ENCODE measurements around the gene IMPG1. TPM values are rescaled to one million over a fixed set of nuclear protein-coding genes. Genes with fewer than 3 reads are reported as not detected.

IMPG1 gene
- polyA plus RNA-seq, 3 donors, result not detected

DNA sequence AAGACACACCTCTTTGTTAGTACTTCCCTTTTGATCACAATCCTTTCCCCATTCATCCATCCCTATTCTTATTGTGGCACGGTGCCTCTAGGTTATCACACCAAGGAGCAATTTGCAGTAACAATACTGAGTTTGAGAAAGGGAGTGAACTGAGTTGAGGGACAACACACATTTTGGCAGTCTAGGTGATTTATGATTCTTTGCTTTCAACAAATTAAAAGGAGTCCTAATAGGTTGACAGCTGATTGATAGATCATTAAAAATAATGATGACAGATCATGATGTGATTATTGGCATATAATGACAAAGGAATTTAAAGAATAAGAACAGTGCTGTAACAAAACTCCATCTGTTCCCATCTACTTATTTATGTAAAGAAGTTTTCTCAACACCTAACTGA, 36.7 kb downstream of the IMPG1 start:
- intact Hi-C loops (cut with micrococcal nuclease), result no loop called here
- no peak overlapping the region for H3K9ac ChIP-seq (ENCODE audit: insufficient read depth, low read length, poor library complexity, severe bottlenecking)
- H3K4me3 ChIP-seq (replicated peaks in 1 of 3; ENCODE audit: low read depth in 2 of 3, low read length in 3 of 3), result no peak overlapping the region
- H3K36me3 Mint-ChIP-seq, result no peaks in the 10 kb centered on the region
- no peaks in the 10 kb centered on the region for H3K27me3 Mint-ChIP-seq (ENCODE audit: low read depth in 3 of 3)
- H3K9me3 Mint-ChIP-seq, result peaks cover 7 to 17% (median 11%) of the 10 kb centered on the region in 7 donors
- no peaks in the 10 kb centered on the region for H3K36me3 ChIP-seq (replicated peaks in 1 of 2; ENCODE audit: control insufficient read depth in 1 of 2, insufficient read depth in 2 of 2, low read length in 2 of 2)
- H3K27me3 ChIP-seq (ENCODE audit: control insufficient read depth in 2 of 2, insufficient read depth in 2 of 2, low read length in 2 of 2), result no peaks in the 10 kb centered on the region
- no peak overlapping the region for H3K4me2 ChIP-seq (replicated peaks; ENCODE audit: extremely low read depth, low read length, poor library complexity, severe bottlenecking)
- no CpG with 5 or more reads among the region's 1 CpG for WGBS (ENCODE audit: insufficient coverage)
- no peak overlapping the region for H3K27ac Mint-ChIP-seq
- H3K9me3 ChIP-seq (replicated peaks in 1 of 2; ENCODE audit: control insufficient read depth in 1 of 2, insufficient read depth in 1 of 2, low read length in 2 of 2), result peaks cover 23 to 30% of the 10 kb centered on the region in 2 donors
- H3K79me2 ChIP-seq (ENCODE audit: insufficient read depth, low read length), result no peaks in the 10 kb centered on the region
- no peak for DNase-seq
- H3K27ac ChIP-seq (ENCODE audit: low read depth in 1 of 2, low read length in 2 of 2), result no peak overlapping the region
- no peaks in the 10 kb centered on the region for H4K20me1 ChIP-seq (ENCODE audit: insufficient read depth, low read length)
- no peaks in the 10 kb centered on the region for H3K4me1 Mint-ChIP-seq
- H3K4me1 ChIP-seq (ENCODE audit: control insufficient read depth in 1 of 2, insufficient read depth in 2 of 2, low read length in 2 of 2), result no peaks in the 10 kb centered on the region
- H3K4me3 Mint-ChIP-seq, result no peak overlapping the region
- H2AFZ ChIP-seq (ENCODE audit: insufficient read depth, low read depth, low read length, poor library complexity, severe bottlenecking), result no peak overlapping the region
- TF ChIP-seq, protein P1, sequence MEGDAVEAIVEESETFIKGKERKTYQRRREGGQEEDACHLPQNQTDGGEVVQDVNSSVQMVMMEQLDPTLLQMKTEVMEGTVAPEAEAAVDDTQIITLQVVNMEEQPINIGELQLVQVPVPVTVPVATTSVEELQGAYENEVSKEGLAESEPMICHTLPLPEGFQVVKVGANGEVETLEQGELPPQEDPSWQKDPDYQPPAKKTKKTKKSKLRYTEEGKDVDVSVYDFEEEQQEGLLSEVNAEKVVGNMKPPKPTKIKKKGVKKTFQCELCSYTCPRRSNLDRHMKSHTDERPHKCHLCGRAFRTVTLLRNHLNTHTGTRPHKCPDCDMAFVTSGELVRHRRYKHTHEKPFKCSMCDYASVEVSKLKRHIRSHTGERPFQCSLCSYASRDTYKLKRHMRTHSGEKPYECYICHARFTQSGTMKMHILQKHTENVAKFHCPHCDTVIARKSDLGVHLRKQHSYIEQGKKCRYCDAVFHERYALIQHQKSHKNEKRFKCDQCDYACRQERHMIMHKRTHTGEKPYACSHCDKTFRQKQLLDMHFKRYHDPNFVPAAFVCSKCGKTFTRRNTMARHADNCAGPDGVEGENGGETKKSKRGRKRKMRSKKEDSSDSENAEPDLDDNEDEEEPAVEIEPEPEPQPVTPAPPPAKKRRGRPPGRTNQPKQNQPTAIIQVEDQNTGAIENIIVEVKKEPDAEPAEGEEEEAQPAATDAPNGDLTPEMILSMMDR (IDR thresholded peaks at IDR 0.05), result no peak

- no peaks in the 10 kb centered on the region for H3K36me3 ChIP-seq (replicated peaks in 1 of 2; ENCODE audit: control insufficient read depth in 1 of 2, insufficient read depth in 2 of 2, low read length in 2 of 2)
- H3K4me3 ChIP-seq (replicated peaks in 1 of 3; ENCODE audit: low read depth in 2 of 3, low read length in 3 of 3), result peak overlapping the region in 1 of 3 experiments; percentile 18
- no peaks in the 10 kb centered on the region for H3K79me2 ChIP-seq (ENCODE audit: insufficient read depth, low read length)
- no peak overlapping the region for H3K9ac ChIP-seq (ENCODE audit: insufficient read depth, low read length, poor library complexity, severe bottlenecking)
- no peaks in the 10 kb centered on the region for H3K4me1 ChIP-seq (ENCODE audit: control insufficient read depth in 1 of 2, insufficient read depth in 2 of 2, low read length in 2 of 2)
- Mint-ChIP-seq H3K27ac (no peak overlapping the region), H3K27me3 (ENCODE audit: low read depth in 3 of 3) (no peaks in the 10 kb centered on the region), H3K4me3 (no peak overlapping the region), H3K9me3 (peaks cover 14 to 36% (median 25%) of the 10 kb centered on the region in 7 donors), H3K36me3 (no peaks in the 10 kb centered on the region), H3K4me1 (no peaks in the 10 kb centered on the region)
- no peak overlapping the region for H3K4me2 ChIP-seq (replicated peaks; ENCODE audit: extremely low read depth, low read length, poor library complexity, severe bottlenecking)
- 98% methylated on average over 6 of the region's 6 CpGs for WGBS (ENCODE audit: insufficient coverage)
- H3K27ac ChIP-seq (ENCODE audit: low read depth in 1 of 2, low read length in 2 of 2), result no peak overlapping the region
- H3K9me3 ChIP-seq (replicated peaks in 1 of 2; ENCODE audit: control insufficient read depth in 1 of 2, insufficient read depth in 1 of 2, low read length in 2 of 2), result peaks cover 30 to 61% of the 10 kb centered on the region in 2 donors
- no peaks in the 10 kb centered on the region for H4K20me1 ChIP-seq (ENCODE audit: insufficient read depth, low read length)
- DNase-seq, result no peak
- TF ChIP-seq, protein P1 (IDR thresholded peaks at IDR 0.05), result no peak
- intact Hi-C loops (cut with micrococcal nuclease), result no loop called here
- no peaks in the 10 kb centered on the region for H3K27me3 ChIP-seq (ENCODE audit: control insufficient read depth in 2 of 2, insufficient read depth in 2 of 2, low read length in 2 of 2)
- no peak overlapping the region for H2AFZ ChIP-seq (ENCODE audit: insufficient read depth, low read depth, low read length, poor library complexity, severe bottlenecking)
Measured at GRCh38 chr6:76026101-76026500, 46.4 kb downstream of the IMPG1 start.
